ENCODE data around the gene WBP2. TPM values are rescaled to one million over a fixed set of nuclear protein-coding genes. Genes with fewer than 3 reads are reported as not detected.
A peak's percentile ranks its signal among the peaks of the same experiment; 100 is the strongest.

WBP2 gene
- total RNA-seq, 1 donor from 2014 or later = 72.6 TPM

DNA sequence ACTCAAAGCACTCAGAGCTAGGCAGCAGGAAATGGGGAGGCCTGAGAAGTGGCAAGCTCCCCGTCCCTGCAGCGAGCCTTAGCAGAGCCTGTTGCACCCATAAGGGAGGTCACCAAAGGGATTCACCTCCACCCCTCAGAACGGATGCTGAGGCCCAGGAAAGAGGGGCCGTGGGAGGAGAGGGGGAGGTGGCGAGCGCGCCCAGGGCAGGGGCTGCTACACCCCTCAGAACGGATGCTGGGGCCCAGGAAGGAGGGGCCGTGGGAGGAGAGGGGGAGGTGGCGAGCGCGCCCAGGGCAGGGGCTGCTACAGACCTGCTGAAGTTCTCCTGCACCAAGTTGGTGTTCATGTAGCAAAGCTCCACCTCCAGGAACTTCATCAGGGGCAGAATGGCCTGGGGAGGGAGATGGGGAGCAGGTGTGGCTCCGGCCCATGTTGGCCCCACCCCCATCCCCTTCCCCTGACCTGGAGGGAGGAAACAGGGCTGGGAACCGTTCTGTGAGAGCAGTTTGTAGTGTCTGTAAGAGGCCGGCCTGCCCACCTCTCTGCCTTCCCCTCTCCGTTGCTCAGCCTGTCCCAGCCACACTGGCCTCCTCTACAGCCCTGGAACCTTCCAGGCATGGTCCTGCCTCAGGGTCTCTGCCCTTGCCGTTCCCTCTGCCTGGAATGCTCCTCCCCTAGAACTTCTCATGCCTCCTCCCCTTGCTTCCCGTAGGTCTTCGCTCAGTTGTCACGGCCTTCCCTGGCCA, 22.3 kb downstream of the WBP2 start:
- TF ChIP-seq, protein P1, sequence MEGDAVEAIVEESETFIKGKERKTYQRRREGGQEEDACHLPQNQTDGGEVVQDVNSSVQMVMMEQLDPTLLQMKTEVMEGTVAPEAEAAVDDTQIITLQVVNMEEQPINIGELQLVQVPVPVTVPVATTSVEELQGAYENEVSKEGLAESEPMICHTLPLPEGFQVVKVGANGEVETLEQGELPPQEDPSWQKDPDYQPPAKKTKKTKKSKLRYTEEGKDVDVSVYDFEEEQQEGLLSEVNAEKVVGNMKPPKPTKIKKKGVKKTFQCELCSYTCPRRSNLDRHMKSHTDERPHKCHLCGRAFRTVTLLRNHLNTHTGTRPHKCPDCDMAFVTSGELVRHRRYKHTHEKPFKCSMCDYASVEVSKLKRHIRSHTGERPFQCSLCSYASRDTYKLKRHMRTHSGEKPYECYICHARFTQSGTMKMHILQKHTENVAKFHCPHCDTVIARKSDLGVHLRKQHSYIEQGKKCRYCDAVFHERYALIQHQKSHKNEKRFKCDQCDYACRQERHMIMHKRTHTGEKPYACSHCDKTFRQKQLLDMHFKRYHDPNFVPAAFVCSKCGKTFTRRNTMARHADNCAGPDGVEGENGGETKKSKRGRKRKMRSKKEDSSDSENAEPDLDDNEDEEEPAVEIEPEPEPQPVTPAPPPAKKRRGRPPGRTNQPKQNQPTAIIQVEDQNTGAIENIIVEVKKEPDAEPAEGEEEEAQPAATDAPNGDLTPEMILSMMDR (IDR thresholded peaks at IDR 0.05; ENCODE audit: insufficient read depth, low read depth, low read length) = no peak
- no peak for TF ChIP-seq EZH2 (IDR thresholded peaks at IDR 0.05; ENCODE audit: insufficient read depth, low read length)
- Histone ChIP-seq H3K79me2 (ENCODE audit: insufficient read depth, low read length) (no peaks in the 10 kb centered on the region), H3K4me3 (ENCODE audit: insufficient read depth, low read depth, low read length) (no peak overlapping the region), H3K36me3 (ENCODE audit: insufficient read depth, low read length) (no peaks in the 10 kb centered on the region), H3K9me3 (ENCODE audit: insufficient read depth, low read depth, low read length) (no peaks in the 10 kb centered on the region), H3K4me2 (ENCODE audit: low read length) (peak overlapping the region; percentile 23), H3K4me1 (ENCODE audit: insufficient read depth, low read length) (peaks cover 11% of the 10 kb centered on the region), H4K20me1 (ENCODE audit: insufficient read depth, low read length) (no peaks in the 10 kb centered on the region), H3K27me3 (ENCODE audit: insufficient read depth, low read length) (no peaks in the 10 kb centered on the region), H3K9ac (ENCODE audit: low read length) (peak overlapping the region; percentile 47), H3K27ac (ENCODE audit: low read depth, low read length) (peak overlapping the region; percentile 32), H2AFZ (ENCODE audit: low read depth, low read length) (no peak overlapping the region)
- Mint-ChIP-seq H3K4me3 (ENCODE audit: unreplicated experiment) (peak overlapping the region; percentile 54), H3K9me3 (ENCODE audit: unreplicated experiment) (no peaks in the 10 kb centered on the region), H3K4me1 (ENCODE audit: low read depth, unreplicated experiment) (peaks cover 10% of the 10 kb centered on the region), H3K27me3 (ENCODE audit: low read depth, unreplicated experiment) (peaks cover 6% of the 10 kb centered on the region), H3K27ac (ENCODE audit: unreplicated experiment) (no peak overlapping the region), H3K36me3 (ENCODE audit: low read depth, unreplicated experiment) (peaks cover 1% of the 10 kb centered on the region)
- DNase-seq (ENCODE audit: low read depth) = no peak
- no peak for FAIRE-seq

DNA sequence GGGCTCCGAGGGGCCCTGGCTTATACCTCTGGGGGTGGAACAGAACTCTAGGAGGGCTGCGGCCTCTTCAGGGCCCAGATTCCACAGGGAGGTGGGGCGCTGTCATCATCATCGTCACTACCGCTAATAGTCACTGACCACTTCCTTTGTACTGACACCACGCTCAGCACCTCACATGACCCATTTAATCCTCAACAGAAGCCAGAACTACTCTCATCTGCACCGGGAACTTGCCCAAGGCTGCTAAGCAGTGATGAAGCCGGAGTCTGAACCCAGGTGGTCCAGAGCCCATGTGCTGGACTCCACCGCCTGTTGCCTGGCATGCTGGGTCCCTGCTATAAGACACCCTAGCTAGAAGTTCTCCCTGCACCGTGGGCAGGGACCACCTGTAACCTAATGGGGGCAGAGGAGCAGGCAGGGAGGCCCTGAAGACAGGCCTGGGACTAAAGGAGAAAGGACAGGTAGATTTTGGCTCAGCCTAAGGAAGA, 22.9 kb downstream of the WBP2 start:
- Mint-ChIP-seq H3K36me3 (ENCODE audit: low read depth, unreplicated experiment) (no peaks in the 10 kb centered on the region), H3K4me1 (ENCODE audit: low read depth, unreplicated experiment) (peaks cover 10% of the 10 kb centered on the region), H3K9me3 (ENCODE audit: unreplicated experiment) (no peaks in the 10 kb centered on the region), H3K27me3 (ENCODE audit: low read depth, unreplicated experiment) (peaks cover 6% of the 10 kb centered on the region), H3K4me3 (ENCODE audit: unreplicated experiment) (no peak overlapping the region), H3K27ac (ENCODE audit: unreplicated experiment) (peak overlapping the region; percentile 58)
- peak overlapping the region; percentile 32 for H3K27ac ChIP-seq (ENCODE audit: low read depth, low read length)
- no peaks in the 10 kb centered on the region for H3K9me3 ChIP-seq (ENCODE audit: insufficient read depth, low read depth, low read length)
- TF ChIP-seq EZH2 (IDR thresholded peaks at IDR 0.05; ENCODE audit: insufficient read depth, low read length) = no peak
- TF ChIP-seq, protein P1 (IDR thresholded peaks at IDR 0.05; ENCODE audit: insufficient read depth, low read depth, low read length) = no peak
- H3K9ac ChIP-seq (ENCODE audit: low read length) = peak overlapping the region; percentile 47
- H3K79me2 ChIP-seq (ENCODE audit: insufficient read depth, low read length) = no peaks in the 10 kb centered on the region
- no peak overlapping the region for H3K4me3 ChIP-seq (ENCODE audit: insufficient read depth, low read depth, low read length)
- no peaks in the 10 kb centered on the region for H3K36me3 ChIP-seq (ENCODE audit: insufficient read depth, low read length)
- no peaks in the 10 kb centered on the region for H3K27me3 ChIP-seq (ENCODE audit: insufficient read depth, low read length)
- peaks cover 17% of the 10 kb centered on the region for H3K4me1 ChIP-seq (ENCODE audit: insufficient read depth, low read length)
- FAIRE-seq = no peak
- peak; percentile 89 for DNase-seq (ENCODE audit: low read depth)
- H4K20me1 ChIP-seq (ENCODE audit: insufficient read depth, low read length) = no peaks in the 10 kb centered on the region
- H3K4me2 ChIP-seq (ENCODE audit: low read length) = peak overlapping the region; percentile 23
- H2AFZ ChIP-seq (ENCODE audit: low read depth, low read length) = no peak overlapping the region

DNA sequence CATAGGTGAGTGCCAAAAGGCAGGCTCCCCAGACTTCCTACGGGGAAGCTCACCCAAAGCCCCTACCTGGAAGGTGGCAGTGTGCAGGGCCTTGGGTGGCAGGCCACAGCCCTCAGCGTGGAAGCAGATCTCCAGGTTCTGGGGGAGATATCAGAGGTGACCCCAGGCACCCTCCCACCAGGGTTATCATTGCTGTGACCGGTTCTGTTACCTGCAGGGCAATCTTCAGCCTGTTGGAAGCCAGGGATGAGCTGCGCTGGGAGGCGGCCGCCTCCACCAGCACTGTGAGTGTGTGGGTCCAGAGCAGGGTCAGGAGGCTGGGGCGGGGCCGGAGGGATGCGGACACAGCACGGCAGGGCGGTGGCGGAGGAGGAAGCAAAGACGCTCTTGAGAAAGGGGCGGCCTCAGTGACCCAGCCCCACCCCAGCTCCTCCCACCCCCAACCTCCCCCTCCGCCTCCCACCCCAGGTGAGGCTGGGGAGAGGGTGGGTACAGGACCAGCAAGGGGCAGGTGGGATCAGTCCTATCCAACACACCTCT, 24.0 kb downstream of the WBP2 start:
- no peak overlapping the region for H3K27ac ChIP-seq (ENCODE audit: low read depth, low read length)
- FAIRE-seq (no peak), DNase-seq (ENCODE audit: low read depth) (no peak)
- H3K9ac ChIP-seq (ENCODE audit: low read length) = no peak overlapping the region
- TF ChIP-seq EZH2 (IDR thresholded peaks at IDR 0.05; ENCODE audit: insufficient read depth, low read length) = no peak
- TF ChIP-seq, protein P1 (IDR thresholded peaks at IDR 0.05; ENCODE audit: insufficient read depth, low read depth, low read length) = no peak
- no peaks in the 10 kb centered on the region for H4K20me1 ChIP-seq (ENCODE audit: insufficient read depth, low read length)
- H3K4me3 ChIP-seq (ENCODE audit: insufficient read depth, low read depth, low read length) = no peak overlapping the region
- no peaks in the 10 kb centered on the region for H3K27me3 ChIP-seq (ENCODE audit: insufficient read depth, low read length)
- peaks cover 18% of the 10 kb centered on the region for H3K4me1 ChIP-seq (ENCODE audit: insufficient read depth, low read length)
- Mint-ChIP-seq H3K4me3 (ENCODE audit: unreplicated experiment) (no peak overlapping the region), H3K9me3 (ENCODE audit: unreplicated experiment) (no peaks in the 10 kb centered on the region), H3K27me3 (ENCODE audit: low read depth, unreplicated experiment) (peaks cover 6% of the 10 kb centered on the region), H3K36me3 (ENCODE audit: low read depth, unreplicated experiment) (no peaks in the 10 kb centered on the region), H3K4me1 (ENCODE audit: low read depth, unreplicated experiment) (peaks cover 10% of the 10 kb centered on the region), H3K27ac (ENCODE audit: unreplicated experiment) (no peak overlapping the region)
- H3K79me2 ChIP-seq (ENCODE audit: insufficient read depth, low read length) = no peaks in the 10 kb centered on the region
- H2AFZ ChIP-seq (ENCODE audit: low read depth, low read length) = no peak overlapping the region
- no peak overlapping the region for H3K4me2 ChIP-seq (ENCODE audit: low read length)
- H3K9me3 ChIP-seq (ENCODE audit: insufficient read depth, low read depth, low read length) = no peaks in the 10 kb centered on the region
- H3K36me3 ChIP-seq (ENCODE audit: insufficient read depth, low read length) = no peaks in the 10 kb centered on the region
